Measurements from ENCODE around the gene SLC39A5.

GRCh38 chr12:56213878-56214277 is 16.0 kb upstream of the SLC39A5 start:
- TF ChIP-seq CTCF (IDR thresholded peaks at IDR 0.05) = no peak
- TF ChIP-seq POLR2AphosphoS5 (IDR thresholded peaks at IDR 0.05) = no peak
- TF ChIP-seq POLR2A (IDR thresholded peaks at IDR 0.05) = no peak

Measured in breast epithelium (tissue), 3 donors.